Measurements from ENCODE around the gene ACAD8.
A peak's percentile ranks its signal among the peaks of the same experiment; 100 is the strongest.
"Not testable (repeated sequence)": the region's sequence is repeated elsewhere in the genome, so short reads cannot be mapped to it uniquely, and the experiment has no call there.

ACAD8 gene

GRCh38 chr11:134242376-134242775 lies 11.0 kb upstream of the ACAD8 start:
- no peak for DNase-seq

GRCh38 chr11:134243913-134244312 lies 9.5 kb upstream of the ACAD8 start:
- DNase-seq, result no peak

GRCh38 chr11:134244593-134244992 lies 8.8 kb upstream of the ACAD8 start:
- DNase-seq, result no peak

GRCh38 chr11:134245434-134245833 lies 7.9 kb upstream of the ACAD8 start:
- no peak for DNase-seq

- DNase-seq, result no peak
Observed at GRCh38 chr11:134246100-134246499, 7.3 kb upstream of the ACAD8 start.

GRCh38 chr11:134246678-134247077 lies 6.7 kb upstream of the ACAD8 start:
- DNase-seq, result no peak

GRCh38 chr11:134248910-134249480 lies 4.4 kb upstream of the ACAD8 start:
- DNase-seq, result no peak

GRCh38 chr11:134250246-134250645 lies 3.1 kb upstream of the ACAD8 start:
- peak; percentile 8 for DNase-seq

- DNase-seq, result no peak
Observed at GRCh38 chr11:134250675-134251074, 2.7 kb upstream of the ACAD8 start.

- no peak for DNase-seq
Observed at GRCh38 chr11:134252346-134253187, 801 bp upstream of the ACAD8 start.

- DNase-seq, result no peak
Observed at GRCh38 chr11:134254433-134255183, 1.2 kb downstream of the ACAD8 start.

GRCh38 chr11:134255184-134255561 lies 1.8 kb downstream of the ACAD8 start:
- DNase-seq, result not testable (repeated sequence)

GRCh38 chr11:134257101-134257500 lies 3.7 kb downstream of the ACAD8 start:
- DNase-seq, result no peak

GRCh38 chr11:134258577-134258976 lies 5.2 kb downstream of the ACAD8 start:
- no peak for DNase-seq

- no peak for DNase-seq
Observed at GRCh38 chr11:134260503-134260902, 7.1 kb downstream of the ACAD8 start.

- DNase-seq, result no peak
Observed at GRCh38 chr11:134260983-134261382, 7.6 kb downstream of the ACAD8 start.

- no peak for DNase-seq
Observed at GRCh38 chr11:134261626-134262488, 8.5 kb downstream of the ACAD8 start.

GRCh38 chr11:134264966-134265764 lies 11.8 kb downstream of the ACAD8 start:
- no peak for DNase-seq

GRCh38 chr11:134266440-134266839 lies 13.1 kb downstream of the ACAD8 start:
- DNase-seq, result no peak

GRCh38 chr11:134266841-134267251 lies 13.5 kb downstream of the ACAD8 start:
- DNase-seq, result no peak

GRCh38 chr11:134267461-134267860 lies 14.1 kb downstream of the ACAD8 start:
- DNase-seq, result no peak

- no peak for DNase-seq
Observed at GRCh38 chr11:134267966-134268365, 14.6 kb downstream of the ACAD8 start.
